Nephron (organoid): ENCODE results near the gene CXCL6.

ENCODE experiments used
- H3K27ac Mint-ChIP-seq, 3 experiments: 2 replicates each; pipeline ENCODE4 v1.8.0; 2020; ENCODE audit warnings: mixed read lengths in 3 of 3, mild to moderate bottlenecking in 2 of 3, moderate library complexity in 1 of 3
- H3K27me3 Mint-ChIP-seq: 2 replicates; pipeline ENCODE4 v1.8.0; 2021; ENCODE audit warnings: low read depth, mild to moderate bottlenecking, moderate library complexity, mixed read lengths
- H3K36me3 Mint-ChIP-seq: 2 replicates; pipeline ENCODE4 v1.8.0; 2020; ENCODE audit warnings: low read depth, mixed read lengths
- H3K4me1 Mint-ChIP-seq: 2 replicates; pipeline ENCODE4 v1.8.0; 2020; ENCODE audit warnings: mixed read lengths
- H3K4me3 Mint-ChIP-seq, 3 experiments: 2 replicates each; pipeline ENCODE4 v1.8.0; 2020; ENCODE audit warnings: mild to moderate bottlenecking in 3 of 3, mixed read lengths in 3 of 3, moderate library complexity in 2 of 3
- H3K9me3 Mint-ChIP-seq: 2 replicates; pipeline ENCODE4 v1.8.0; 2020; ENCODE audit warnings: mixed read lengths
- TF ChIP-seq, protein P1 (sequence below), 3 experiments: fragments of 200-600 bp; sonication (generic); IDR thresholded peaks; one replicate each; pipeline ENCODE4 v1.5.0; 2021; ENCODE audit warnings: antibody characterized with exemption in 3 of 3; ENCODE audit not compliant: unreplicated experiment in 3 of 3

Gene CXCL6

DNA sequence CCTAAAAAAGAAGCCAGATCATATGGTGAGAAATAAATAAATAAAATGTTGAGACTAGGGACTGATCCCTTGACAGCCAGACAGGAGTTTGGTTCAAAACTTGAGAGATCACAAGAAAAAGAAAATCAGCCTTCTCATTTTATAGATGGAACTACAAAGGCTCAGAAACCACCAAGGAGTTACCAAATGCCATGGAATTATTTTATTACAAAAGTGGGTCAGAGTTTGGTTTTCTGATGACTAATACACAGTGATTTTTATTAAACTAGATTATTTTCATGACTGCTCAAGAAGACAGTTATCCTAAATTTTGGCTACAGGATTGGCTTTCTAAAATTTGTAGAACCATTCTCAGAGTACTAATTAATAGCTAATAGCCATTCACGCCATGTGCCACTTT, 38.9 kb downstream of the CXCL6 start:
- H3K9me3 Mint-ChIP-seq: no peaks in the 10 kb centered on the region
- TF ChIP-seq, protein P1, sequence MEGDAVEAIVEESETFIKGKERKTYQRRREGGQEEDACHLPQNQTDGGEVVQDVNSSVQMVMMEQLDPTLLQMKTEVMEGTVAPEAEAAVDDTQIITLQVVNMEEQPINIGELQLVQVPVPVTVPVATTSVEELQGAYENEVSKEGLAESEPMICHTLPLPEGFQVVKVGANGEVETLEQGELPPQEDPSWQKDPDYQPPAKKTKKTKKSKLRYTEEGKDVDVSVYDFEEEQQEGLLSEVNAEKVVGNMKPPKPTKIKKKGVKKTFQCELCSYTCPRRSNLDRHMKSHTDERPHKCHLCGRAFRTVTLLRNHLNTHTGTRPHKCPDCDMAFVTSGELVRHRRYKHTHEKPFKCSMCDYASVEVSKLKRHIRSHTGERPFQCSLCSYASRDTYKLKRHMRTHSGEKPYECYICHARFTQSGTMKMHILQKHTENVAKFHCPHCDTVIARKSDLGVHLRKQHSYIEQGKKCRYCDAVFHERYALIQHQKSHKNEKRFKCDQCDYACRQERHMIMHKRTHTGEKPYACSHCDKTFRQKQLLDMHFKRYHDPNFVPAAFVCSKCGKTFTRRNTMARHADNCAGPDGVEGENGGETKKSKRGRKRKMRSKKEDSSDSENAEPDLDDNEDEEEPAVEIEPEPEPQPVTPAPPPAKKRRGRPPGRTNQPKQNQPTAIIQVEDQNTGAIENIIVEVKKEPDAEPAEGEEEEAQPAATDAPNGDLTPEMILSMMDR (IDR thresholded peaks at IDR 0.05; ENCODE audit: unreplicated experiment in 3 of 3): no peak
- no peaks in the 10 kb centered on the region for H3K4me1 Mint-ChIP-seq
- peaks cover 48% of the 10 kb centered on the region for H3K27me3 Mint-ChIP-seq
- no peaks in the 10 kb centered on the region for H3K36me3 Mint-ChIP-seq
- no peak overlapping the region for H3K27ac Mint-ChIP-seq
- no peak overlapping the region for H3K4me3 Mint-ChIP-seq

GRCh38 chr4:73883306-73883705, 46.8 kb downstream of the CXCL6 start:
- Mint-ChIP-seq H3K4me3 (no peak overlapping the region), H3K27ac (no peak overlapping the region), H3K27me3 (peaks cover 17% of the 10 kb centered on the region), H3K36me3 (no peaks in the 10 kb centered on the region), H3K9me3 (no peaks in the 10 kb centered on the region), H3K4me1 (peaks cover 4% of the 10 kb centered on the region)
- TF ChIP-seq, protein P1 (IDR thresholded peaks at IDR 0.05; ENCODE audit: unreplicated experiment in 3 of 3): no peak

DNA sequence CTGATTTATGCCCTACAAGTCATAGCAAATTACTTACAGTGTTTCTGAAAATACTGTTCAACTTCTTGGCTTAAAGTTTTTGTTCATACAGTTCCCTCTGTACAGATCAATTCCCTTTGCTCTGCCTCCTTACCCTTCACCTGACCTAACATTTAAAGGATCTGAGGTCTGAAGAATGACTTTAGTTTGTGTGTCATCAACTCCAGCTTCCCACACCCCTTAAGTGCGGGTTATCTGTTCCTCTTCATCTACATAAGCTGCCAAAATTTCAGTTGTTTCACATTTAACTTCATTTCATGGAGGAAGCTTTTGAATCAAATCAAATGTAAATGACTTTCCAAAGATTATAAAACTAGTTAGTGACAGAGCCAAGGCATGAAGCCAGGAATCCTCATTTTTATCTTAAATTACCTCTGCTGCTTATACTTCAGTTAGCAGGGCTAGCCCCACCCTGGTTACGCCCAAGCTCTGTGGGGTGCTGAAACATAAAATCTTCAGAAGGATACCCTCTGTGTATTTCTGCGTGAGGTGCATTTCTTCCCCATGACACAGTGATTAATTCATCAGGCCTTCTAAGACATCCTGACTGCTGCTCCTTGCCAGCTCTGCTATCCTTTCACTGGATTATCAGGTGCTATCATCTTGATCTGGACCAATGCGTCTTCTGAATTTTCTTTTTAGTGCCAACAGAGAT, 49.2 kb downstream of the CXCL6 start:
- TF ChIP-seq, protein P1 (IDR thresholded peaks at IDR 0.05; ENCODE audit: unreplicated experiment in 3 of 3): no peak
- H3K36me3 Mint-ChIP-seq: no peaks in the 10 kb centered on the region
- no peaks in the 10 kb centered on the region for H3K9me3 Mint-ChIP-seq
- peaks cover 4% of the 10 kb centered on the region for H3K4me1 Mint-ChIP-seq
- no peak overlapping the region for H3K27ac Mint-ChIP-seq
- H3K4me3 Mint-ChIP-seq: no peak overlapping the region
- peaks cover 8% of the 10 kb centered on the region for H3K27me3 Mint-ChIP-seq
